NCI-H146 treated with DMSO at 0.1 percent for 48 hours (cell line): Measurements from ENCODE around the gene CEBPG.

ENCODE experiments used
- DNase-seq: peaks from one replicate; lab custom pipeline; 2025; ENCODE audit not compliant: unreplicated experiment; lab: John Stamatoyannopoulos, UW

The CEBPG gene

GRCh38 chr19:33349319-33350289, 23.9 kb upstream of the CEBPG start:
- DNase-seq = no peak

GRCh38 chr19:33350538-33351309, 22.8 kb upstream of the CEBPG start:
- no peak for DNase-seq

- no peak for DNase-seq
These were observed 18.0 kb upstream of the CEBPG start for GRCh38 chr19:33355535-33355934.

GRCh38 chr19:33357556-33357955, 16.0 kb upstream of the CEBPG start:
- no peak for DNase-seq

- DNase-seq = no peak
These were observed 15.1 kb upstream of the CEBPG start for GRCh38 chr19:33358408-33358807.

- DNase-seq = no peak
These were observed 13.9 kb upstream of the CEBPG start for GRCh38 chr19:33359581-33359980.

- DNase-seq = no peak
These were observed 10.8 kb upstream of the CEBPG start for GRCh38 chr19:33362508-33363228.

GRCh38 chr19:33363476-33363875, 10.0 kb upstream of the CEBPG start:
- DNase-seq = no peak

- DNase-seq = peak; percentile 22
These were observed 7.8 kb upstream of the CEBPG start for GRCh38 chr19:33365691-33366090.

GRCh38 chr19:33366127-33366526, 7.4 kb upstream of the CEBPG start:
- DNase-seq = no peak

GRCh38 chr19:33366897-33367296, 6.6 kb upstream of the CEBPG start:
- DNase-seq = no peak

GRCh38 chr19:33368074-33368864, 5.2 kb upstream of the CEBPG start:
- DNase-seq = no peak

- DNase-seq = no peak
These were observed 2.7 kb upstream of the CEBPG start for GRCh38 chr19:33370783-33371182.

- peak; percentile 41 for DNase-seq
These were observed 766 bp downstream of the CEBPG start for GRCh38 chr19:33374236-33374714.

- no peak for DNase-seq
These were observed 1.8 kb downstream of the CEBPG start for GRCh38 chr19:33375156-33375836.

- no peak for DNase-seq
These were observed 2.3 kb downstream of the CEBPG start for GRCh38 chr19:33375837-33376159.

GRCh38 chr19:33376423-33376822, 2.9 kb downstream of the CEBPG start:
- DNase-seq = no peak

- DNase-seq = no peak
These were observed 3.5 kb downstream of the CEBPG start for GRCh38 chr19:33376941-33377557.
